KMS-11 (cell line): ENCODE data around the gene ZNF493.

Experiments used
- H2AFZ ChIP-seq: fragments of 200-600 bp; sonication (generic); 2 replicates; pipeline ENCODE4 v1.6.1; 2016; ENCODE audit warnings: antibody characterized with exemption, mixed run types, low read depth
- H3K27ac ChIP-seq: fragments of 200-600 bp; sonication (generic); 2 replicates; pipeline ENCODE4 v1.6.1; 2016; ENCODE audit warnings: mild to moderate bottlenecking, mixed run types
- H3K27me3 ChIP-seq: fragments of 200-600 bp; sonication (generic); 2 replicates; pipeline ENCODE4 v1.6.1; 2017; ENCODE audit warnings: mild to moderate bottlenecking, low read depth, mixed run types, moderate library complexity; ENCODE audit not compliant: insufficient read depth
- H3K36me3 ChIP-seq: fragments of 200-600 bp; sonication (generic); 2 replicates; pipeline ENCODE4 v1.6.1; 2017; ENCODE audit warnings: mild to moderate bottlenecking, mixed run types; ENCODE audit not compliant: insufficient read depth
- H3K4me1 ChIP-seq: fragments of 200-600 bp; sonication (generic); 2 replicates; pipeline ENCODE4 v1.6.1; 2016; ENCODE audit warnings: mild to moderate bottlenecking, low read depth, mixed run types; ENCODE audit not compliant: poor library complexity, severe bottlenecking
- H3K4me2 ChIP-seq: fragments of 200-600 bp; sonication (generic); 2 replicates; pipeline ENCODE4 v1.7.0; 2016; ENCODE audit warnings: mild to moderate bottlenecking, mixed run types
- H3K4me3 ChIP-seq: fragments of 200-600 bp; sonication (generic); IDR thresholded peaks from 2 replicates; pipeline ENCODE4 v1.6.1; 2017; ENCODE audit warnings: low read depth, low read length, mixed read lengths; ENCODE audit not compliant: insufficient read depth
- H3K79me2 ChIP-seq: fragments of 200-600 bp; sonication (generic); 2 replicates; pipeline ENCODE4 v1.6.1; 2016; ENCODE audit warnings: low read depth, mixed run types; ENCODE audit not compliant: insufficient read depth
- H3K9ac ChIP-seq: fragments of 200-600 bp; sonication (generic); 2 replicates; pipeline ENCODE4 v1.6.1; 2016; ENCODE audit warnings: mild to moderate bottlenecking, mixed run types
- H4K20me1 ChIP-seq: fragments of 200-600 bp; sonication (generic); 2 replicates; pipeline ENCODE4 v1.6.1; 2016; ENCODE audit warnings: mild to moderate bottlenecking, mixed run types; ENCODE audit not compliant: insufficient read depth
- CTCF ChIP-seq: fragments of 200-600 bp; sonication (generic); conservative IDR thresholded peaks from 2 replicates; pipeline ENCODE4 v1.6.1; 2017; ENCODE audit warnings: low read depth, mild to moderate bottlenecking, antibody characterized with exemption, low read length, moderate library complexity, mixed read lengths

Gene ZNF493

GRCh38 chr19:21440321-21440720 lies 43.4 kb downstream of the ZNF493 start:
- no peak overlapping the region for H3K9ac ChIP-seq
- H3K79me2 ChIP-seq: no peaks in the 10 kb centered on the region
- H3K27me3 ChIP-seq: no peaks in the 10 kb centered on the region
- H3K4me1 ChIP-seq: no peaks in the 10 kb centered on the region
- no peak overlapping the region for H3K27ac ChIP-seq
- no peak for TF ChIP-seq CTCF
- H3K4me2 ChIP-seq: no peak overlapping the region
- no peaks in the 10 kb centered on the region for H3K36me3 ChIP-seq
- H4K20me1 ChIP-seq: no peaks in the 10 kb centered on the region
- no peak overlapping the region for H2AFZ ChIP-seq
- H3K4me3 ChIP-seq: no peak overlapping the region

- Histone ChIP-seq H4K20me1 (no peaks in the 10 kb centered on the region), H2AFZ (no peak overlapping the region), H3K4me2 (no peak overlapping the region), H3K79me2 (no peaks in the 10 kb centered on the region), H3K27me3 (no peaks in the 10 kb centered on the region), H3K9ac (no peak overlapping the region), H3K4me1 (no peaks in the 10 kb centered on the region), H3K4me3 (no peak overlapping the region), H3K27ac (no peak overlapping the region), H3K36me3 (no peaks in the 10 kb centered on the region)
- no peak for TF ChIP-seq CTCF
These were observed 54.3 kb downstream of the ZNF493 start for GRCh38 chr19:21451187-21451586.

- no peaks in the 10 kb centered on the region for H3K27me3 ChIP-seq
- H3K4me2 ChIP-seq: no peak overlapping the region
- no peak overlapping the region for H2AFZ ChIP-seq
- no peak overlapping the region for H3K9ac ChIP-seq
- H3K27ac ChIP-seq: no peak overlapping the region
- H3K79me2 ChIP-seq: no peaks in the 10 kb centered on the region
- TF ChIP-seq CTCF: no peak
- H3K36me3 ChIP-seq: no peaks in the 10 kb centered on the region
- no peaks in the 10 kb centered on the region for H3K4me1 ChIP-seq
- no peaks in the 10 kb centered on the region for H4K20me1 ChIP-seq
- H3K4me3 ChIP-seq: no peak overlapping the region
These were observed 58.0 kb downstream of the ZNF493 start for GRCh38 chr19:21454901-21455300.

GRCh38 chr19:21460686-21461085 lies 63.8 kb downstream of the ZNF493 start:
- no peaks in the 10 kb centered on the region for H3K4me1 ChIP-seq
- H2AFZ ChIP-seq: no peak overlapping the region
- no peak overlapping the region for H3K9ac ChIP-seq
- H3K4me2 ChIP-seq: no peak overlapping the region
- TF ChIP-seq CTCF: no peak
- H3K27me3 ChIP-seq: no peaks in the 10 kb centered on the region
- no peaks in the 10 kb centered on the region for H3K36me3 ChIP-seq
- no peaks in the 10 kb centered on the region for H4K20me1 ChIP-seq
- no peak overlapping the region for H3K4me3 ChIP-seq
- no peak overlapping the region for H3K27ac ChIP-seq
- no peaks in the 10 kb centered on the region for H3K79me2 ChIP-seq

GRCh38 chr19:21462540-21462939 lies 65.6 kb downstream of the ZNF493 start:
- Histone ChIP-seq H4K20me1 (no peaks in the 10 kb centered on the region), H3K9ac (no peak overlapping the region), H3K4me1 (no peaks in the 10 kb centered on the region), H3K79me2 (no peaks in the 10 kb centered on the region), H3K4me3 (no peak overlapping the region), H3K4me2 (no peak overlapping the region), H2AFZ (no peak overlapping the region), H3K36me3 (no peaks in the 10 kb centered on the region), H3K27me3 (no peaks in the 10 kb centered on the region), H3K27ac (no peak overlapping the region)
- no peak for TF ChIP-seq CTCF
